ENCODE data around the gene DNMT1.
"Not testable (repeated sequence)": the region's sequence is repeated elsewhere in the genome, so short reads cannot be mapped to it uniquely, and the experiment has no call there.

DNMT1 gene

DNA sequence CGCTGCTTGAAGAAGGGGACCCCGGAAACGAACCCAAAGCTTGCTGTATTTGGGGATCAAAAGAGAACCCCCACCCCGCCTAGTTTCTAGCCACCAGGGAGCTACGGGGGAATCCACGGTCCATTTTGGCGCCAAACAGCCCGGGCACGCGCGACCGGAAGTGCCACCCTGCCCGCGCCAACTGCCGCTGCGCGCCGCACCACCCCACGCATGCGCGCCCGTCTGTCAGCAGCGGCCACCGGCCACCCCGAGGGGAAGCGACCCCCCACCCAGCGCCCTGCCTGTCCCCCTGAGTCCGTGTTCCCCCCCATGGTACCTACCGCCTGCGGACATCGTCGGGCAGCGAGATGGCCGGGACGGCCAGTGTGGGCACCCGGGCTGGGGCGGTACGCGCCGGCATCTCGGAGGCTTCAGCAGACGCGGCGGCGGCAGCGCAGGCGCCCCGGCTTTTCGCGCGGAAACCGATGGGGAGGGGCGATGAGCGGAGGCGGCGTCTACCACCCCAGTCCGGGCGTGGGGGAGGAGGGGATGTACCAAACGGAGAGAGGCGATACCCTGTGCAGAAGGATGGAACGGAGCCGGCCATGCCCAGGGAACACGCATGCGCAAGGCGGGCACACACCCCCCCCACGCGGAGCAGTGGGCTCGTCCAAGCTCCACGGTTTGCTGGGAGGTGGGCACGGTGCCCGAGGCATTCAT lies at the start of gene DNMT1:
Gene DNMT1, minus strand, starts transcription at position 454 of the 699 bp plus-strand sequence. Its CDS starts 54 bp downstream, at position 400.
- TF ChIP-seq OSR1 (CRISPR knock-in tag; IDR thresholded peaks at IDR 0.05) (no peak), ISL1 (CRISPR knock-in tag; IDR thresholded peaks at IDR 0.05) (no peak), RARB (CRISPR knock-in tag; IDR thresholded peaks at IDR 0.05) (no peak), ESRRG (CRISPR knock-in tag; IDR thresholded peaks at IDR 0.05) (no peak), CSDC2 (CRISPR knock-in tag; IDR thresholded peaks at IDR 0.05) (no peak), ZC3H10 (CRISPR knock-in tag; IDR thresholded peaks at IDR 0.05) (no peak), BACH2 (CRISPR knock-in tag; IDR thresholded peaks at IDR 0.05; ENCODE audit: borderline replicate concordance) (no peak), SNAI2 (CRISPR knock-in tag; IDR thresholded peaks at IDR 0.05) (no peak)
- TF ChIP-seq, protein P1, sequence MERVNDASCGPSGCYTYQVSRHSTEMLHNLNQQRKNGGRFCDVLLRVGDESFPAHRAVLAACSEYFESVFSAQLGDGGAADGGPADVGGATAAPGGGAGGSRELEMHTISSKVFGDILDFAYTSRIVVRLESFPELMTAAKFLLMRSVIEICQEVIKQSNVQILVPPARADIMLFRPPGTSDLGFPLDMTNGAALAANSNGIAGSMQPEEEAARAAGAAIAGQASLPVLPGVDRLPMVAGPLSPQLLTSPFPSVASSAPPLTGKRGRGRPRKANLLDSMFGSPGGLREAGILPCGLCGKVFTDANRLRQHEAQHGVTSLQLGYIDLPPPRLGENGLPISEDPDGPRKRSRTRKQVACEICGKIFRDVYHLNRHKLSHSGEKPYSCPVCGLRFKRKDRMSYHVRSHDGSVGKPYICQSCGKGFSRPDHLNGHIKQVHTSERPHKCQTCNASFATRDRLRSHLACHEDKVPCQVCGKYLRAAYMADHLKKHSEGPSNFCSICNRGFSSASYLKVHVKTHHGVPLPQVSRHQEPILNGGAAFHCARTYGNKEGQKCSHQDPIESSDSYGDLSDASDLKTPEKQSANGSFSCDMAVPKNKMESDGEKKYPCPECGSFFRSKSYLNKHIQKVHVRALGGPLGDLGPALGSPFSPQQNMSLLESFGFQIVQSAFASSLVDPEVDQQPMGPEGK (CRISPR knock-in tag; IDR thresholded peaks at IDR 0.05; ENCODE audit: borderline replicate concordance), result no peak
- TF ChIP-seq, protein P2, sequence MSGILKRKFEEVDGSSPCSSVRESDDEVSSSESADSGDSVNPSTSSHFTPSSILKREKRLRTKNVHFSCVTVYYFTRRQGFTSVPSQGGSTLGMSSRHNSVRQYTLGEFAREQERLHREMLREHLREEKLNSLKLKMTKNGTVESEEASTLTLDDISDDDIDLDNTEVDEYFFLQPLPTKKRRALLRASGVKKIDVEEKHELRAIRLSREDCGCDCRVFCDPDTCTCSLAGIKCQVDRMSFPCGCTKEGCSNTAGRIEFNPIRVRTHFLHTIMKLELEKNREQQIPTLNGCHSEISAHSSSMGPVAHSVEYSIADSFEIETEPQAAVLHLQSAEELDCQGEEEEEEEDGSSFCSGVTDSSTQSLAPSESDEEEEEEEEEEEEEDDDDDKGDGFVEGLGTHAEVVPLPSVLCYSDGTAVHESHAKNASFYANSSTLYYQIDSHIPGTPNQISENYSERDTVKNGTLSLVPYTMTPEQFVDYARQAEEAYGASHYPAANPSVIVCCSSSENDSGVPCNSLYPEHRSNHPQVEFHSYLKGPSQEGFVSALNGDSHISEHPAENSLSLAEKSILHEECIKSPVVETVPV (CRISPR knock-in tag; IDR thresholded peaks at IDR 0.05), result no peak
- TF ChIP-seq, protein P3, sequence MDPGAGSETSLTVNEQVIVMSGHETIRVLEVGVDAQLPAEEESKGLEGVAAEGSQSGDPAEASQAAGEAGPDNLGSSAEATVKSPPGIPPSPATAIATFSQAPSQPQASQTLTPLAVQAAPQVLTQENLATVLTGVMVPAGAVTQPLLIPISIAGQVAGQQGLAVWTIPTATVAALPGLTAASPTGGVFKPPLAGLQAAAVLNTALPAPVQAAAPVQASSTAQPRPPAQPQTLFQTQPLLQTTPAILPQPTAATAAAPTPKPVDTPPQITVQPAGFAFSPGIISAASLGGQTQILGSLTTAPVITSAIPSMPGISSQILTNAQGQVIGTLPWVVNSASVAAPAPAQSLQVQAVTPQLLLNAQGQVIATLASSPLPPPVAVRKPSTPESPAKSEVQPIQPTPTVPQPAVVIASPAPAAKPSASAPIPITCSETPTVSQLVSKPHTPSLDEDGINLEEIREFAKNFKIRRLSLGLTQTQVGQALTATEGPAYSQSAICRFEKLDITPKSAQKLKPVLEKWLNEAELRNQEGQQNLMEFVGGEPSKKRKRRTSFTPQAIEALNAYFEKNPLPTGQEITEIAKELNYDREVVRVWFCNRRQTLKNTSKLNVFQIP (CRISPR knock-in tag; IDR thresholded peaks at IDR 0.05; ENCODE audit: borderline replicate concordance, low read depth), result no peak
- TF ChIP-seq, protein P4, sequence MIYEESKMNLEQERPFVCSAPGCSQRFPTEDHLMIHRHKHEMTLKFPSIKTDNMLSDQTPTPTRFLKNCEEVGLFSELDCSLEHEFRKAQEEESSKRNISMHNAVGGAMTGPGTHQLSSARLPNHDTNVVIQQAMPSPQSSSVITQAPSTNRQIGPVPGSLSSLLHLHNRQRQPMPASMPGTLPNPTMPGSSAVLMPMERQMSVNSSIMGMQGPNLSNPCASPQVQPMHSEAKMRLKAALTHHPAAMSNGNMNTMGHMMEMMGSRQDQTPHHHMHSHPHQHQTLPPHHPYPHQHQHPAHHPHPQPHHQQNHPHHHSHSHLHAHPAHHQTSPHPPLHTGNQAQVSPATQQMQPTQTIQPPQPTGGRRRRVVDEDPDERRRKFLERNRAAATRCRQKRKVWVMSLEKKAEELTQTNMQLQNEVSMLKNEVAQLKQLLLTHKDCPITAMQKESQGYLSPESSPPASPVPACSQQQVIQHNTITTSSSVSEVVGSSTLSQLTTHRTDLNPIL (CRISPR knock-in tag; IDR thresholded peaks at IDR 0.05; ENCODE audit: low read depth), result no peak
- peak; percentile 96 for ATAC-seq

DNA sequence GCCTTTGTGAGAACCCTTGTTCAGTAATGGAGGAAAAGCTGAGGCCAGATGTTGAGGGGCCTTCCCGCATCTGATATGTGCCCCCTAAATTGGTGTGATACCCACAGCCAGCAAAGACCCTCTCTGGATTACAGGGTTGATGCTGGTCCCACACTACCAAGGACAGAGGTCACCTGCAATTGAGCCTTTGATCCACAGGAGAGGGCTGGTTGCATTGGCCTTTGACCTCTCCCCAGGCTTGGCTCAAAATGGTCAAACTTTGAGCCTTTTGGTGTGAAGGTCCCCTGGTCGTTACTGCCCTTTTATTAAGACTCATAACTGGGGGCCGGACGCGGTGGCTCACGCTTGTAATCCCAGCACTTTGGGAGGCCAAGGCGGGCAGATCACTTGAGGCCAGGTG lies 48.9 kb upstream of the DNMT1 start:
- TF ChIP-seq ZFP3 (CRISPR knock-in tag; IDR thresholded peaks at IDR 0.05) (no peak), CSDC2 (CRISPR knock-in tag; IDR thresholded peaks at IDR 0.05) (no peak), ZNF565 (CRISPR knock-in tag; conservative IDR thresholded peaks at IDR 0.05; ENCODE audit: low read depth) (no peak), BACH2 (CRISPR knock-in tag; IDR thresholded peaks at IDR 0.05; ENCODE audit: borderline replicate concordance) (no peak), ESRRG (CRISPR knock-in tag; IDR thresholded peaks at IDR 0.05) (no peak), ZNF8 (CRISPR knock-in tag; IDR thresholded peaks at IDR 0.05) (no peak), TCF4 (CRISPR knock-in tag; IDR thresholded peaks at IDR 0.05; ENCODE audit: borderline replicate concordance) (no peak), PPARA (CRISPR knock-in tag; IDR thresholded peaks at IDR 0.05; ENCODE audit: borderline replicate concordance) (no peak), GLIS3 (CRISPR knock-in tag; IDR thresholded peaks at IDR 0.05) (no peak), OSR1 (CRISPR knock-in tag; IDR thresholded peaks at IDR 0.05) (no peak)
- ATAC-seq, result no peak

DNA sequence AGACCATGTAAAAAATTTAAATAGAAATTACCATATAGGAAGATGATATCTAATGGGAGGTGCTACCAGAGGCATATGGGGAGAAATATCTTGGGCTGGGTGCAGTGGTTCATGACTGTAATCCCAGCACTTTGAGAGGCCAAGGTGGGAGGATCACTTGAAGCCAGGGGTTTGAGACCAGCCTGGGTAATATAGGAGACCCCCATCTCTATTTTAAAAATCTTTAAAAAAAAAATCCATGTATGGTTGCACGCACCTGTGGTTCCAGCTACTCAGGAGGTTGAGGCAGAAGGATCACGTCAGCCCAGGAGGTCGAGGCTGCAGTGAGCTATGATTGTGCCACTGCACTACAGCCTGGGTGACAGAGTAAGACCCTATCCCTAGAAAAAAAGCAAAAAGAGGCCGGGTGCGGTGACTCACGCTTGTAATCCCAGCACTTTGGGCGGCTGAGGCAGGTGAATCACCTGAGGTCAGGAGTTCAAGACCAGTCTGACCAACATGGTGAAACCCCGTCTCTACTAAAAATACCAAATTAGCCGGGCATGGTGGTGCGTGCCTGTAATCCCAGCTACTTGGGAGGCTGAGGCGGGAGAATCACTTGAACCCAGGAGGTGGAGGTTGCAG lies 47.2 kb upstream of the DNMT1 start:
- not testable (repeated sequence) for ATAC-seq

DNA sequence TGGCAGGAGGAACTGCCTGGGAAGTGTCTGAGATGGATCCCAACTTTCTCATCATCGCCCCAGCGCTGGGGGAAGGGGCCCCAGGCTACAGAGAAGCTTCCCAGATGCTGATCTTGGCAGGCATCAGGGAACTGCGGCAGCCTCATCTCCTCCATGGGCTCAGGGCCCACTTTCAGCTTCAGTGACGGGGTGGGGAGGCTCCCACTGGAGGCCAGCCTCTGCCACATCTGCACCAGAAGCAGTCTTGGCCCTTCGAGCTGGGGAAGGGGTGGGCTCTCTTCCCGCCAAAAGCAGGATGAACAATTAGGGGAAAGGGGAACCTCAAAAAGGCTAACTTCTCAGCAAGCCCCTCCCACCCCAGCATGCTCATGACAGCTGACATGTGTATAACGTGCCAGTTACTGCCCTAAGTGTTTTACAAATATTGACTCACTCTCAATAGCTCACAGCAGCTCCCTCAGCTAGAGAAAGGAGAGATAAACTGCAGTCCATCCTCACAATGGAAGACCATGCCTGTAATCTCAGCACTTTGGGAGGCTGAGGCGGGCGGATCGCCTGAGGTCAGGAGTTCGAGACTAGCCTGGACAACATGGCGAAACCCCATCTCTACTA lies 43.5 kb upstream of the DNMT1 start:
- no peak; the same call in 1 of the 3 replicates for ATAC-seq
- TF ChIP-seq ZFP30 (CRISPR knock-in tag; IDR thresholded peaks at IDR 0.05) (no peak), ARNTL (CRISPR knock-in tag; IDR thresholded peaks at IDR 0.05; ENCODE audit: borderline replicate concordance, low read depth) (no peak), TOX (CRISPR knock-in tag; IDR thresholded peaks at IDR 0.05; ENCODE audit: borderline replicate concordance) (no peak), RARB (CRISPR knock-in tag; IDR thresholded peaks at IDR 0.05) (no peak), CSDC2 (CRISPR knock-in tag; IDR thresholded peaks at IDR 0.05) (no peak), ZNF565 (CRISPR knock-in tag; conservative IDR thresholded peaks at IDR 0.05; ENCODE audit: low read depth) (no peak)
- TF ChIP-seq, protein P1 (CRISPR knock-in tag; IDR thresholded peaks at IDR 0.05; ENCODE audit: borderline replicate concordance), result no peak
- TF ChIP-seq, protein P5, sequence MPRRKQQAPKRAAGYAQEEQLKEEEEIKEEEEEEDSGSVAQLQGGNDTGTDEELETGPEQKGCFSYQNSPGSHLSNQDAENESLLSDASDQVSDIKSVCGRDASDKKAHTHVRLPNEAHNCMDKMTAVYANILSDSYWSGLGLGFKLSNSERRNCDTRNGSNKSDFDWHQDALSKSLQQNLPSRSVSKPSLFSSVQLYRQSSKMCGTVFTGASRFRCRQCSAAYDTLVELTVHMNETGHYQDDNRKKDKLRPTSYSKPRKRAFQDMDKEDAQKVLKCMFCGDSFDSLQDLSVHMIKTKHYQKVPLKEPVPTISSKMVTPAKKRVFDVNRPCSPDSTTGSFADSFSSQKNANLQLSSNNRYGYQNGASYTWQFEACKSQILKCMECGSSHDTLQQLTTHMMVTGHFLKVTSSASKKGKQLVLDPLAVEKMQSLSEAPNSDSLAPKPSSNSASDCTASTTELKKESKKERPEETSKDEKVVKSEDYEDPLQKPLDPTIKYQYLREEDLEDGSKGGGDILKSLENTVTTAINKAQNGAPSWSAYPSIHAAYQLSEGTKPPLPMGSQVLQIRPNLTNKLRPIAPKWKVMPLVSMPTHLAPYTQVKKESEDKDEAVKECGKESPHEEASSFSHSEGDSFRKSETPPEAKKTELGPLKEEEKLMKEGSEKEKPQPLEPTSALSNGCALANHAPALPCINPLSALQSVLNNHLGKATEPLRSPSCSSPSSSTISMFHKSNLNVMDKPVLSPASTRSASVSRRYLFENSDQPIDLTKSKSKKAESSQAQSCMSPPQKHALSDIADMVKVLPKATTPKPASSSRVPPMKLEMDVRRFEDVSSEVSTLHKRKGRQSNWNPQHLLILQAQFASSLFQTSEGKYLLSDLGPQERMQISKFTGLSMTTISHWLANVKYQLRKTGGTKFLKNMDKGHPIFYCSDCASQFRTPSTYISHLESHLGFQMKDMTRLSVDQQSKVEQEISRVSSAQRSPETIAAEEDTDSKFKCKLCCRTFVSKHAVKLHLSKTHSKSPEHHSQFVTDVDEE (CRISPR knock-in tag; IDR thresholded peaks at IDR 0.05), result no peak
- TF ChIP-seq, protein P2 (CRISPR knock-in tag; IDR thresholded peaks at IDR 0.05), result no peak

Data from SK-N-SH treated with all-trans-retinoic acid at 6 μM for 48 hours (cell line).